Activated gamma-delta T cell (primary cell): ENCODE data around the gene ESR2.
"Not testable (repeated sequence)": the region's sequence is repeated elsewhere in the genome, so short reads cannot be mapped to it uniquely, and the experiment has no call there.

Experiments used
- DNase-seq: peaks from one replicate; lab custom pipeline; 2025; lab: John Stamatoyannopoulos, UW

The ESR2 gene

DNA sequence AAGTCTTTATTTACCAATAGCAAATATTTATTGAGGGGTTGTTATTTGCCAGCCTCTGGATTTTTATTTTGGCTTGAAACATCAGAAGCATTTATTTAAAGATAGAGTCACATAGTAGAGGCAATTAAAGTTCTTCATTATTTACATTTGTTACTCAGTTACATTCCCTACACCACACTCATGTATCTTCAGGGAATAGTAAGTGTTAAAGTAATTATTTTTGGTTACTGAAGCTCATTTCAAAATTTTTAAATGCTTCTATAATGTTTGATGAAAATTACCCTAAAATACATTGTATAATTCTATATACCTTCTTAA lies 205.6 kb downstream of the ESR2 start:
- DNase-seq: no peak

DNA sequence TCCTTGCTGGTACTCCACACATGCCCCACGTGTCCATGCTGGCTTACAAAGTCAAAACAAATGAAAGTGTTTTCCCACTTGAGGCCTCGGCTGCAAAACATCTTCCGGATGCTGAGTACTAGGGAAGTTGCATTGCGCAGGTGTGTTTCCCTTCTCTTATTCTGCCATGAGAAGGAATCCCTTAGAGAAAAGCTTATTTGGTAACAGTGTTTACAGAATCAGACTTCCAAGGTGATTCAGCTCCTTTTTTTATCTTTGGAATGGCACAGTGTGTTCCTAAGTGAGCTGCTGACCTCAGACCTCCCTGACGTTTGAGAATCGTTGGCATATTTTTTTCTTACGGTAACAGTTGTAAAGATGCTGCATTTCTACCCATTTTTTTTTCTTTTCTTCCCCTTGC lies 211.3 kb downstream of the ESR2 start:
- no peak for DNase-seq

DNA sequence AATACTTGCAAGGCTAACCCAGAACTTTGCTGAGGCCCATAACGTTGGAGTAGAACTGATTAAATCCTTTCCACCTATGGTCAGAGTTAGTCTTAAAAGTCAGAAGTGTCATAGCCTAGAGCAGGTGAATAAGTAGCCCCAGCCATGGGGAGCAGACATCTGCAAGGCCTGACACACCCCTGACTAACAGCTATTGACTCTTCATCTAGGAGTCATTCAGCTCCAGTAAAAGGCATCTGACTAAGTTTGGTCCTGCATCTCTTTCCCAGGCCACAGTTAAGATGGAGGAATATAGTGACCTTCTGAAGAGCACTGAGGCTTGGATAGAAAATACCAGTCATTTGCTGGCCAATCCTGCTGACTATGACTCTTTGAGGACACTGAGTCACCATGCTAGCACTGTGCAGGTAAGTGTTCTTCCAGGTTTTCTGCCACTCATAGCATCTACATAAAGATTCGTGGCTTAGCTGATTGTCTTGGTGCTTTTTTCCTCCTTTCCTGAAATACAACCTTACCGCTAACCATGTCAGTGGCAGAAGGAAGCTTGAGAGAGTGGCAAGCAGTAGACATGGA lies 212.9 kb downstream of the ESR2 start:
- DNase-seq: no peak

DNA sequence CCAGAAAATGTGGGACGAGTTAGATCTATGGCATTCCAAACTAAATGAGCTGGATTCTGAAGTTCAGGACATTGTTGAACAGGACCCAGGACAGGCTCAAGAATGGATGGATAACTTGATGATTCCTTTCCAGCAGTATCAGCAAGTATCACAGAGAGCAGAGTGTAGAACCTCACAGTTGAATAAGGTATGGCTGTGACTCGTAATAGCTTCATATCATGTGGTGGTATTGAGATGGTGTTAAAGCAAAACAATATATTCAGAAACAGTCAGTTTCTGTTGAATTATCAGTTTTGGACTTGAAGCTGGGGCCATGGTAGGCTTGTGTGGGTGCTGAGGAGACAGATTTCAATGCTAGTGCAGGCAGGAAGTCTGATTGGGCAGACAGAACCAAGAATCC lies 213.7 kb downstream of the ESR2 start:
- DNase-seq: no peak

DNA sequence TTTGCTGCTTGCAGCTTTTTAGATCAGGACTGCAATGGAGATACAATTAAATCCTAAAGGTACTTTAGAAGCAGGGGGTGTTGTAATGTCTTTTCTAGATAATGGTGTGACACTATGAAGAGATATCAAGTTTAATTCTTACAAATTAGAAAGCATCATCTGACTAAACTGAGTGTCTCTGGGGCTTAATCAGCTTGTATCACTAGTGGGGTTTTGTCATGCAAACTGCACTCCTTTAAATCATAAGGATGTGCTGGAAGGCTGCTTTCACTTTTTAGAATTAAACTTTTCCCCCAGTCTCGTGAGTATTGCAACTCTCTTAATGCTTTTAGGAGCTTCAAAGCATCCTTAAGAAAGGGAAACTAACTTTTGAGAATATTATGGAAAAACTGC lies 218.6 kb downstream of the ESR2 start:
- DNase-seq: no peak

DNA sequence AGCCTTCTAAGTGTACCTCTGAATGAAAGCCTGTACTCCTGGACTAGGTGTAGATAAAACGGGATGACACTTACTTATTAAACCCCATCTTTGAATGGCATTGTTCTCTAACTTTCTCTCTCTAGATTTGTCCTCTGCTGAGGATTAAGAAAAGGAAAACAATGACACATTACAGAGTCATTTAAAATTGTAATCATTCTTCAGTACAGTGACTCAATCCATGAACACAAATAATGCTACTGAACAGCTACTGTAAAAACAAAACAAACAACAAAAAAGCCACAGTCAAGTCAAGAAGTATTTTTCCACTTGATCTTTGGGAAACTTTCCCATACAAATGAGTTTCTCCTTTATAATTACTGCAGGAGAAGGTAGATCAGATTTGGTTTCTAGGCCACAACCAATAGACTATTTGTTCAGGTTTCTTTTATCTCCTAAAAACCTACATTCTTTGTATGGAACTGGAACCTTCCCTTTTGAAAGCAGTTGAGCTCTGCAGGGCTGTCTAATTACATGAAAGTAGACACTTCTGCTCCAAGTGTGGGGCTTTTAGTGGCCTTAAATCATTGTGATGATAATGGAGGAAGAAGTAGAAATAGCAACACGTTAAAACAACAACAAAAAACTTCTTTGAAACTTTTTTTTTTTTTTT lies 219.1 kb downstream of the ESR2 start:
- no peak for DNase-seq

DNA sequence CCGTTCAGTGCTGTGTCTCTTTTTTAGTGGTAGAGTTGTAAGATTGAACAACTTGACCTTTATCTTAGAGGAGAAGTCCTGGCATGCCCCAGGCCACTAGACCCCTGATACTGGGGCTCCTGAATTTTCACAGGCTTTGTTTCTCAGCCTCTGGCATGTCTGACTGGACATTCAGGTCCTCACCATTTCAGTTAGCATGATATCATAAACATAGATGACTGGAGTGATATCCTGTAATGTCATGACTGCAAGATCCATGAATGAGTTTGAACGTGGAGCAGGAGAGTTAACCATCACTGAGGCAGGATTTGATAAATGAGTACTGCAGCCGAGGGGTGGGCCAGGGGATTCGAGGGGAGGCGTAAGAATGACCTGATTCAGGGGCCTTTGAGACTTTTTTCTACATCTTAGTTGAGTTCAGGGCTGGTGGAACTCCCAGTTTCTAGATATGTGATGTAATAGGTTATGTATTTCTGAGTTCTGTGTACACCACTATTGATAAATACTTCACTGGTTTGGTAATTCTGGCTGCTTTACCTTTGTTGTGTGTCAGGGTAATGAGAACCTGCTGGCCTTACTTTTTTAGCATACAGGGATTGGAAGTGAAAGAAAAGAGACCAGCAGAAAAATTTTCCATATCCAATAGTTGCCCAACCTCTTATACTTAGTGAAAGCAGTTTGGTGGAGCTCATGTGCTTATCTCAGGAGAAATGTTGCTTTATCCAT lies 224.4 kb downstream of the ESR2 start:
- DNase-seq: no peak

DNA sequence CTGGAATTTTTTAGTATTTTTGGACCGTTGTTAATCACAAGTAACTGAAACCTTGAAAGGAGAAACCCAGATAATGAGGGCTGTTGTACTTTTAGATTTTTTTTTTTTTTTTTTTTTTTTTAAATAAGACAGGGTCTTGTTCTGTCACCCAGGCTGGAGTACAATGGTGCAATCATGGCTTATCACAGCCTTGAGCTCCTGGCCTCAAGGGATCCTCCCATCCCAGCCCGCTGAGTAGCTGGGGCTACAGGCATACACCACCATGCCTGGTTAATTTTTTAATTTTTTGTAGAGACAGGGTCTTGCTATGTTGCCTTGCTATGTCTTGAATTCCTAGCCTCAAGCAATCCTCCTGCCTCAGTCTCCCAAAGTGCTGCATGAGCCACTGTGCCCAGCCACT lies 229.7 kb downstream of the ESR2 start:
- DNase-seq: no peak

DNA sequence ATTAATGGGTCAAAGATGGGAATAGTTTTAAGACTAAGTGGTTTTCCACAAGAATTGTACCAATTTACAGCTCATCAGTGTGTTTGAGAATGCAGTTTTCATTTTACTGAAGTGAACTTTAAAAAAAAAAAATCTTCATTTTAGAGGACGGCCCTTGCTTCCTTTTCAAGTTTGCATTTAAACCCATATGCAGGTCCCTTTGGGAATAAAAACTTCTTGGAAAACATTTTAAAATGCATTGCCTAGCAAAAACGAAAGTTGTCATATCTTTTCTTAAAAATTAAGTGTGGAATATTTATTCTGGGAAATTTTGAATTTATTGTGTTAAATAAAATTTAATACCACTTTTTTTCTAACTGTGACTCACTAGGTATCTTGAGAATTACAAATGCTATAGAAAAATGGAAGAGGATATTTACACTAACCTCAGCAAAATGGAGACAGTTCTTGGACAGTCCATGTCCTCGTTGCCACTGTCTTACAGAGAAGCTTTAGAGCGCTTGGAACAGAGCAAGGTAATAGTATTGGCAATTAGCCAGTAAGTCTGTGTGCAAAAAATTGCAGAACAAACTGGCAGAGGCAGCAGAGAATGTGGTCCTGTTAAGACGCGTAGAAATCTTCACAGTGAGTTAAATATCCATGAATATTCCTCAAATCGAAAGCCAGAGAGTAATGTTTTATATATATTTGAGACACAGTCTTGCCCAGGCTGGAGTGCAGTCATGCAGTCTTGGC lies 231.6 kb downstream of the ESR2 start:
- no peak for DNase-seq

DNA sequence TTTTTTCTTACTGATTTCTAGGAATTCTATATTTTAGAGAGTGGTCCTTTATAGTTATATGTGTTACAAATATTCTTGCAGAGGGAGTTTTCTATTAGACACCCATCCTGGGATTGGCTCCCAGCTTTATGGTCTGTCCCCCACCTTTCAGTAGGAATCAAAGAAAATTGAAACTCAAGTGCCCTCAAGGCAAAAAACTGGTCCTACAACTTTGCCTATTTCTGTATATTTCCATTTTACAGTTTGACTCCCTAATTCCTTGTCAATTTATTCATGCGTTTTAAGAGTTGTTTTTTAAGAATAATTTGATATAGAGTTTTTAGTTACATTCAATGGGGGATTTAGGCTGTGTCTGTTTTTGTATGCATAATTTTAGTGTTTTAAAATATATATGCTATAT lies 232.5 kb downstream of the ESR2 start:
- no peak for DNase-seq

DNA sequence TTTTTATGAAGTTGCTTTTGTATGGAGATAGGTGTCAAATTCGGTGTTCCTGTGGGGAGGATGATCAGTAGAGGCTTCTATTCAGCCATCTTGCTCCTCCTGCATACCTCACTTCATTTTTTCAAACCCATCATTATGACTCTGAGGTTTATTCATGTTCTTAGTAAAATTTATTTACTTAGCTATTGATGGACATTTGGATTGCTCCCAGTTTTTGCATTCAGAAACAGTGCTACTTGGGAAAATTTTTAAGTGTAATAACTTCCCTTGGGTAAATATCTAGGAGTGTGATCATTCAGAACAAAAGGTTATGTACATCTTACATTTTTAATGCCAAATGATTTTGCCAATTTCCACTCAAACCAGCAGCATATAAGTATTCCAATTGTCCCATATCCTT lies 233.1 kb downstream of the ESR2 start:
- no peak for DNase-seq

DNA sequence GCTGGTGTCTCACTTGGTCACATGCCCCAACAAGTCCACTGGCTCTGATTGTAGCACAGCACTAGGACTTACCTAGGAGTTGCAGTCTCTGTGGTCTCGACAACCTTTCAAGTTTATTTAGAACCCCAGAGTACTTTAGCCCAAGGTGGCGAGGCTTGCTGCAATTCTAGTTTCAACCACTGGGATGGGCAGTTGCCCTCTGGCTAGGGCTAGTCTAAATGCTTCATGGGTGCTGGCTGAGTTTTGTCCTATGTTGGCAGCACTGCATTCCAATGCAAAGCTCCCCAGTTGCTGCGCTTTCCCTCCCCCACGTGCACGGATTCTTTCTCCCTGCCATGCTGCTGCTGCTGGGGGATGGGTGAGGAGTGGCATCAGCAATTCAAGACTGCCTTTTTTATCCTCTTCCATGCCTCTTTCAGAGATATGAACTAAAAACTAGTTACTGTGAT lies 233.5 kb downstream of the ESR2 start:
- DNase-seq: no peak

DNA sequence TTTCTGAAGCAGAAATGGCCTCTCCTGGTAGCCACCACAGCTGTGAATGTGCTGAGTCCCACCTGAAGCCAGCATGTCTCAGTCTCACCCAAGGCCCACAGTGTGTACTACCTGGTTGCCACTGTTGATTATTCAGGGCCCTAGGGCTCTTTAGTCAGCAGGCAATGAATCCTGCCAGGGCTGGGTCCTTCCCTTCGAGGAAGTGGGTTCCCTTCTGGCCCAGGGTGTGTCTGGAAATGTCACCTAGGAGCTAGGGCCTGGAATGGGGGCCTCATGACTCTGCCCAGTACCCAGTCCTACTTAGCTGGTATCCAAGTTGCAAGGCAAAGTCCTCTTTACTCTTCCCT lies 234.0 kb downstream of the ESR2 start:
- no peak for DNase-seq

DNA sequence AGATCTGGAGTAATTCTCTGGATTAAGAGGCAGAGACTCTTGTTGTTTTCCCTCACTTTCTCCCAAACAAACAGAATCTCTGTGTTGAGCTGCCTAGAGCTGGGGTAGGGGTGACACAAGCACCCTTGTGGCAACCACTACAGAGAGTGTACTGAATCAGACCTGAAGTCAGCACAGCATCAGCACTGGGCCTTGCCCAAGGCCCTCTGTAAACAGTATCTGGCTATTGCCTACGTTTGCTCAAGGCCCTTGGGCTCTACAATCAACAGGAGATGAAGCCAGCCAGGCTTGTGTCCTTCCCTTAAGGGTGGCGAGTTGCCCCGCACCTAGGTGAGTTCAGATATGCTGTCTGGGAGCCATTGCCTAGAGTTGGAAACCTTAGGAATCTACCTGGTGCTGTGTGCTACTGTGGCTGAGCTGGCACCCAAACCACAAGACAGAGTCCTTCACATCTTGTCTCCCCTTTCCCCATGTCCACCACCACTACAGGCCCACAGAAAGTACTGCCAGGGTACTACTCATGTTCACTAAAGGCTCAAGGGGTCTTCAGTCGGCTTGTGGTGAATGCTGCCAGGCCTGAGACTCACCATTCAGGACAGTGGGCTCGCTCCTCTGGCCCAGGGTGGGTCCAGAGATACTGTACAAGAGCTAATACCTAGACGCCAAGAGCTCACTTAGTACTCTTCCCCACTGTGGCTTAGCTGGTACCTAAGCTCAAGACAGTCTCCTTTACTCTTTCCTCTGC lies 234.5 kb downstream of the ESR2 start:
- DNase-seq: no peak

DNA sequence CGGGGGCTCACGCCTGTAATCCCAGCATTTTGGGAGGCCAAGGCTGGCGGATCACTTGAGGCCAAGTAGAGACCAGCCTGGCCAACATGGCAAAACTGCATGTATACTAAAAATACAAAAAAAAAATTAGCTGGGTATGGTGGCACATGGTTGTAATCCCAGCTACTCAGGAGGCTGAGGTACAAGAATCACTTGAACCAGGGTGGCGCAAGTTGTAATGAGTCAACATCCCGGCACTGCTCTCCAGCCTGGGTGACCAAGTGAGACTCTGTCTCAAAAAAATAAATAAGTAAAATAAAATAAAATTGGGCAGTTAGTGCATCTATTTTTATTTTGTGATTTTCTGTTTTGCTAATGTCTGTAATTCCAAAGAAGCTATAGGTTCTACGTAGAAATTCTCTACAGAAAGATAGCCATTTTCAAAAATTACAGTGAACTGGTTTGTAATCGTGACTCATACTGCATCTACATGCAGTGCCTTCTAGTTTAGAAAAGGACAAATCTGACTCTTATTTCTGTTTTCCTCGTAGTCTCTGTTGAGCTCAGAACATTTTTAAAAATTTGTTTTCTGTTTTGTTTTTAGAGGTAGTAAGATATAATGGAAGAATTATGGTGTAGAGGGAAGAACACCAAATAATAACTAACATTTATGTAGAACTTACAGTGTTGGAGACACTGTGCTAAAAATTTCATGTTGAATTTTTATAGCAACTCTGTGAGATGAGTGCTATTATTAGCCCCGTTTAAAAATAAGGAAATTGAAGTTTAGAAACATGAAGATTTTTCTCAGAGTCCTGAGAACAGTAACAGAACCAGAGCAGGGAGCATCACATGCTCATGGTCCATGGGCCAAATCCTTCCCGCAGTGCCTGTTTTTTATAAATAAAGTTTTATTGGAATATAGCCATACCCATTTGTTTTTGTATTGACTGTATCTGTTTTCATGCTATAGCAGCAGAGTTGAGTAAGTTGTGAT lies 240.2 kb downstream of the ESR2 start:
- DNase-seq: no peak

DNA sequence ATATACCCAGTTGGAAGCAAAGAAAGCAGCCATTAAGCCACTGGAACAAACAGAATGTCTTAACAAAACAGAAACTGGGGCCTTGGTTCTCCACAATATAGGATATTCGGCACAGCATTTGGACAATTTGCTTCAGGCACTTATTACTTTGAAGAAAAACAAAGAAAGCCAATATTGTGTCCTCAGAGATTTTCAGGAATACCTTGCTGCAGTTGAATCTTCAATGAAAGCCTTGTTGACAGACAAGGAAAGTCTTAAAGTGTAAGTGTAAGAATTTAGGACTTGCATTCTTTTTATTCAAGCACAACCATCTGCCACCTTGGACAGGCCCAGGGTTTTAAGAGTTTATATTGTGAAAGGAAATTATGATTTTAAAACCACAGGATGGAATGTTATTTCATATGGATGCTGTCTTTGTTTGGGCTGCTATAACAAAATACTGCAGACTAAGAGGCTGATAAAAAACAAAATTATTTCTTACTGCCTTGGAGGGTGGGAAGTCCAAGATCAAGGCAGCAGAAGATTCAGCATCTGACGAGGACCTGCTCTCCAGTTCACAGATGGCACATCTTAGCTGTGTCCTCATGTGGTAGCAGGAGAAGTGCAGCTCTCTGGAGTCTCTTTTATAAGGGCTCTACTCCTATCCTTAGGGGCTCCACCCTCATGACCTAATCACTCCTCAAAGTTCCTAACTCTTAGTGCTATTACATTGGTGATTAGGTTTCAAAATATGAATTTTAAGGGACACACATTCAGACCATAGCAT lies 244.4 kb downstream of the ESR2 start:
- DNase-seq: no peak

DNA sequence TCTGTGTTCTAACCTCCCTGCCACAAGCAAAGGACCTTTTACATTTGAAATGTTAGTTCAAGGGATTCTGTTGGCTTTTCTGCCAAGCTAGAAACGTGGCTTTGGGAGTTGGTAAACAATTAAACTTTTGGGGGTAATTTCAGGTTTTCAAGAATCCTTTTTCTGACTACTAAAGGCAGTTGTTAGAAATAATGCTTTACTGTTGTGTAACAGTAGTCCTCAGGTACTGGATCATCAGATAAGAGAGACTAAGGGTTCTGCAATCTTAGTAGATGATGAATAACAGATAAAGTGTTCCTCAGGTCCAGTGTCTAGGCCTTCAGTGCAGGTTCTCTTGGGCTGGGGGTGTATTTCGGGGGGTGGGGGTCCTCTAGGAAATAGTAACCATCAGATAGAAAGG lies 249.1 kb downstream of the ESR2 start:
- no peak for DNase-seq

DNA sequence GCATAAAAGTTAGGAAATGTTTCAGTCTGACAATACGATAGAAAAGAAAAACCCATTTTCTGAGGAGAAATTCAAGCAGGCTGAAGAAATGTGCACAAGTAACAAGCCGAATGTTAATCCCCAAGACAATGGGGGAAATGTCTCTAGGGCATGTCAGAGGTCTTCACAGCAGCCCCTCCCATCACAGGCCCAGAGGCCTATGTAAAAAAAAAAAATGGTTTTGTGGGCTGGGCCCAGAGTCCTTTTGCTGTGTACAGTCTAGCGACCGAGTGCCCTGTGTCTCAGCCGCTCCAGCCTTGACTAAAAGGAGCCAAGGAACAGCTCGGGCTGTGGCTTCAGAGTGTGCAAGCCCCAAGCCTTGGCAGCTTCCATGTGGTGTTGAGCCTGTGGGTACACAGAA lies 250.9 kb downstream of the ESR2 start:
- not testable (repeated sequence) for DNase-seq

DNA sequence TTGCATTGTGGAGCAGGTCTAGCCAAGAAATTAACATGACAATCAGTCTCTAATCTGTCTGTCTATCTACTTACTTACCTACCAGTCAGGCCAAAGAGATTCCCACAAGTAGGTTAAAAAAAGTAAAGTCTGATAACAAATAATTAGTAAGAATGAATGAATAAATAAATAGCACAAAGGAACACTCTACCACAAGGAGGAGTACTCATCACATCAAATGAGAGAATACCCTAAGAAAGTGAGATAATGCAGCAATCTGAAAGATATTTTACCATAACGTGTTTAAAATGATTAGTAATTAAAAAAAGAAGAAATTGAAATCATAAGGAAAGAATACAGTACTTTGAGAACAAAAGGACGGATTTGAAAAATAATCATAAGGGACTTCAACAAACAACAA lies 254.1 kb downstream of the ESR2 start:
- DNase-seq: no peak

DNA sequence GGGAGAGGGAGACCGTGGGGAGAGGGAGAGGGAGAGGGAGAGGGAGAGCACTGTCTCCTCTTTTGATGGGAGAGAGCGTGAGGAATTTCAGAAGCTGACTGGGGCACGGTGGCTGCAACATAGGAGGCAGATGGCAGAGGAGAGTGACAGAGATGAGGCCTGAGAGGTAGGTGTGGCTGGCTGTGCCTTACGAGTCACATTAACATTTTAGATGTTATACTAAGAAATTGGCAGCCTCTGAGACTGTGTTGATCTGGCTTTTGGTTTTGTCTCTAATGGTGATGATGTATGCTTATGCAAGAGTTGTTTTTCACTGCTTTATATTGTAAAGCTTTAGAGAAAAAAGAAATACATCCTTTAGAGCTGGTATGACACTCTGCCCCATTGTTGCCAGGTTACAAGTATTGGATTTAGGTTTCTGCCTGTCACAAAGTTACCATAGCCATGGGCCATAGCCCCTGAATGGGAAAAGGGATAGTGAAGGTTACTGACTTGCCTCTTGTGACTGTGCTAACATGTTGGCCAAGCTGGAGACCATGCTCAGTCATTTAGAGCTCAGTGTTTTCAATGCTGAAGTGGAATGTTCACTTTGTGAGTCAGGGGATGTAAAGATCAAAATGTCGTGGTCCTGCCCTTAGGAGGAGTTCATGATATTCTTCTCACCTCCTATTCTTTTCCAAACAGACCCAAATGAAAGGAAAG lies 255.2 kb downstream of the ESR2 start:
- DNase-seq: no peak
